ENCODE data around the gene RAP1GAP2. TPM values are rescaled to one million over a fixed set of nuclear protein-coding genes. Genes with fewer than 3 reads are reported as not detected.
"Not testable (repeated sequence)": the region's sequence is repeated elsewhere in the genome, so short reads cannot be mapped to it uniquely, and the experiment has no call there.

Gene RAP1GAP2
- total and polyA plus RNA-seq, 9 donors = 1.2 to 3.5 (median 2.0) TPM

GRCh38 chr17:2809337-2809736 is 13.1 kb downstream of the RAP1GAP2 start:
- 77% methylated on average over 6 of the region's 14 CpGs for WGBS (ENCODE audit: insufficient coverage)
- Histone ChIP-seq H3K27ac (ENCODE audit: low read length) (no peak overlapping the region), H3K4me3 (ENCODE audit: low read length) (no peak overlapping the region), H3K27me3 (ENCODE audit: control insufficient read depth, insufficient read depth, low read length) (peaks cover 6% of the 10 kb centered on the region), H3K4me1 (ENCODE audit: control insufficient read depth, insufficient read depth, low read length) (no peaks in the 10 kb centered on the region), H3K36me3 (ENCODE audit: control insufficient read depth, insufficient read depth, low read length) (no peaks in the 10 kb centered on the region), H3K9me3 (replicated peaks; ENCODE audit: control insufficient read depth, low read depth, low read length) (no peaks in the 10 kb centered on the region)
- no peak for DNase-seq

- peaks cover 10% of the 10 kb centered on the region for H3K27me3 ChIP-seq (ENCODE audit: control insufficient read depth, insufficient read depth, low read length)
- H3K4me3 ChIP-seq (ENCODE audit: low read length) = no peak overlapping the region
These were observed 17.8 kb downstream of the RAP1GAP2 start for GRCh38 chr17:2814049-2814448.

DNA sequence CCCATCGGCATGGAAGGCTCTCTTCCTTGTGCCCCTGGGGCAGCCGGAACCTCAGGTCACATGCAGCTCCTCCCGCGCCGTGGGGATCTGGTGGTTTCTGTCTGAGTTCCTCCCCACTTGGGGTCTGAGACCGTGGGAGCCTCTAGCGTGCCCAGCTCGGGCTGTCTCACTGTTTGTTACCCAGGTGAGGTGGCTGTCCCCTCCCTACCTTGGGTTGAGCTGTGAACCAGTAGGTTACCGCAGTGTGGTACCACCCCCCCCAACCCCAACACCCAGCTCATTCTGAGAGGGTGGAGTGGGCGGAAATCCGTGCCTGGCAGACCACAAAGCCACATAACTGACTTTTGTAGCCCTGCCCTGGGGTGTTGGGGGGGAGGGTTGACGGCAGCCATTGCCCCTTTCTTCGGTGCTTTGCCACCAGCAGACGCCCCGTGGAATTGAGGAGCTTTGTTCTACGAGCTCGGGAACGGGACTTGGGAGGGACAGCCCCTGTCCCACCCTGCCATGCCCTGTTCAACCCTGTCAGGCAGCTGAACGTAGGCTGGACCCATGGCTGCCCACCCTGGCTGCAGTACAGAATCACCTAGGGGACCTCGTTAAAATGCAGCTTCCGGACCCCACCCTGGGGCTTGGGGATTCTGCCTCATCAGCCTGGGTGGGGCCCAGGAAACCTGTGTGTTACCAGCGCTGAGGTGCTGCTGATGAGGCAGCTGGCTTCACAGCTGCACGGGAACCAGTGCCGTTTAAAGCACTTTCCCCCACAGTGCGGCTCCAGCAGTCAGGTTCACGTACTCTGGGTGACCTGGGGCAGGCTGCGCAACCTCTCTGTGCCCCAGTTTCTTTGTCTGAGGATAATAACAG is 18.5 kb downstream of the RAP1GAP2 start:
- no peak overlapping the region for H3K27ac ChIP-seq (ENCODE audit: low read length)
- no peak for DNase-seq

More at GRCh38 chr17:2814049-2814448, 17.8 kb downstream of the RAP1GAP2 start:
- no peak for DNase-seq
- H3K9me3 ChIP-seq (replicated peaks; ENCODE audit: control insufficient read depth, low read depth, low read length) = no peaks in the 10 kb centered on the region
- H3K4me1 ChIP-seq (ENCODE audit: control insufficient read depth, insufficient read depth, low read length) = no peaks in the 10 kb centered on the region
- H3K27ac ChIP-seq (ENCODE audit: low read length) = no peak overlapping the region
- no peaks in the 10 kb centered on the region for H3K36me3 ChIP-seq (ENCODE audit: control insufficient read depth, insufficient read depth, low read length)
- WGBS (ENCODE audit: insufficient coverage) = 69% methylated on average over 4 of the region's 5 CpGs

GRCh38 chr17:2815781-2816185 is 19.5 kb downstream of the RAP1GAP2 start:
- DNase-seq = no peak
- Histone ChIP-seq H3K9me3 (replicated peaks; ENCODE audit: control insufficient read depth, low read depth, low read length) (no peaks in the 10 kb centered on the region), H3K4me1 (ENCODE audit: control insufficient read depth, insufficient read depth, low read length) (no peaks in the 10 kb centered on the region), H3K36me3 (ENCODE audit: control insufficient read depth, insufficient read depth, low read length) (no peaks in the 10 kb centered on the region), H3K4me3 (ENCODE audit: low read length) (no peak overlapping the region), H3K27ac (ENCODE audit: low read length) (no peak overlapping the region), H3K27me3 (ENCODE audit: control insufficient read depth, insufficient read depth, low read length) (peaks cover 10% of the 10 kb centered on the region)
- 71% methylated on average over 13 of the region's 17 CpGs for WGBS (ENCODE audit: insufficient coverage)

More for the DNA sequence above, 18.5 kb downstream of the RAP1GAP2 start:
- no peaks in the 10 kb centered on the region for H3K4me1 ChIP-seq (ENCODE audit: control insufficient read depth, insufficient read depth, low read length)
- H3K9me3 ChIP-seq (replicated peaks; ENCODE audit: control insufficient read depth, low read depth, low read length) = no peaks in the 10 kb centered on the region
- H3K4me3 ChIP-seq (ENCODE audit: low read length) = no peak overlapping the region
- H3K36me3 ChIP-seq (ENCODE audit: control insufficient read depth, insufficient read depth, low read length) = no peaks in the 10 kb centered on the region
- 44% methylated on average over 21 of the region's 27 CpGs for WGBS (ENCODE audit: insufficient coverage)
- H3K27me3 ChIP-seq (ENCODE audit: control insufficient read depth, insufficient read depth, low read length) = peaks cover 10% of the 10 kb centered on the region

DNA sequence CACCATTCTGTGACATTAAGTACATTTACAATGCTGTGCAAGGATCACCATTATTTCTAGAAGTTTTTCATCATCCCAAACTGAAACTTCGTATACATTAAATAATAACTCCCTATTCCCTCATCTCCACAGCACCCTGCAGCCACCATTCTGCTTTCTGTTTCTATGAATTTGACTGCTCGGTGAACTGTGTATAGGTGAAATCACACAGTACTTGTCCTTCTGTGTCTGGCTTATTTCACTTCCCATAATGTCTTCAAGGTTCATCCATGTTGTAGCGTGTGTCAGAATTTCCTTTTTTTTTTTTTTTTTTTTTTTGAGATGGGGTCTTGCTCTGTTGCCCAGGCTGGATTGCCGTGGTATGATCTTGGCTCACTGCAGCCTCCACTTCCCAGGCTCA is 20.4 kb downstream of the RAP1GAP2 start:
- WGBS (ENCODE audit: insufficient coverage) = no CpG with 5 or more reads among the region's 4 CpGs
- Histone ChIP-seq H3K4me1 (ENCODE audit: control insufficient read depth, insufficient read depth, low read length) (no peaks in the 10 kb centered on the region), H3K36me3 (ENCODE audit: control insufficient read depth, insufficient read depth, low read length) (no peaks in the 10 kb centered on the region), H3K27me3 (ENCODE audit: control insufficient read depth, insufficient read depth, low read length) (peaks cover 7% of the 10 kb centered on the region), H3K4me3 (ENCODE audit: low read length) (no peak overlapping the region), H3K27ac (ENCODE audit: low read length) (no peak overlapping the region), H3K9me3 (replicated peaks; ENCODE audit: control insufficient read depth, low read depth, low read length) (no peaks in the 10 kb centered on the region)
- no peak for DNase-seq

- H3K27ac ChIP-seq (ENCODE audit: low read length); H3K36me3 ChIP-seq (ENCODE audit: control insufficient read depth, insufficient read depth, low read length); DNase-seq; H3K9me3 ChIP-seq (replicated peaks; ENCODE audit: control insufficient read depth, low read depth, low read length); H3K27me3 ChIP-seq (ENCODE audit: control insufficient read depth, insufficient read depth, low read length); H3K4me1 ChIP-seq (ENCODE audit: control insufficient read depth, insufficient read depth, low read length); H3K4me3 ChIP-seq (ENCODE audit: low read length): not testable (repeated sequence)
- no CpG with 5 or more reads among the region's 5 CpGs for WGBS (ENCODE audit: insufficient coverage)
These were observed 23.1 kb downstream of the RAP1GAP2 start for GRCh38 chr17:2819294-2819693.

- Histone ChIP-seq H3K4me3 (ENCODE audit: low read length) (no peak overlapping the region), H3K36me3 (ENCODE audit: control insufficient read depth, insufficient read depth, low read length) (no peaks in the 10 kb centered on the region), H3K4me1 (ENCODE audit: control insufficient read depth, insufficient read depth, low read length) (no peaks in the 10 kb centered on the region), H3K9me3 (replicated peaks; ENCODE audit: control insufficient read depth, low read depth, low read length) (no peaks in the 10 kb centered on the region), H3K27me3 (ENCODE audit: control insufficient read depth, insufficient read depth, low read length) (peaks cover 6% of the 10 kb centered on the region), H3K27ac (ENCODE audit: low read length) (no peak overlapping the region)
- WGBS (ENCODE audit: insufficient coverage) = no CpG with 5 or more reads among the region's 11 CpGs
- DNase-seq = no peak
These were observed 23.8 kb downstream of the RAP1GAP2 start for GRCh38 chr17:2819921-2820501.

DNA sequence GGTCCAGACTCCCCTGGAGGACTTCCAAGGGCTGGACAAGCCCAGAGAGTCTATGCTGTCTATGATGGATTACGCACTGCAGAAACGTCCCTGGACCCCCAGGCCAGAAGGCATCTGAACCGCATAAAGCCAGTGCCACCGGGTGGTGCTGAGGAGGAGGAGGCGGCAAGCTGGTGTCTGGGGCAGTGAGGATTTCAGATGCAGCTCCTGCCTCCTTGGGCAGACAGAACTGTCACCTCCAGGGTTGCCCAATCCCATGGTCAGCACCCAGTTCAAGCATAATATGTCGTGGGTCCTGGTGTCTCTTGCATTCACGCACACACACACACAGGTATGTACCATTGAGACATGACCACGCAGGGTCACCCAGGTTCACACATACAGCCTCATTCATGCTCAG is 25.6 kb downstream of the RAP1GAP2 start:
- DNase-seq = no peak
- Histone ChIP-seq H3K4me3 (ENCODE audit: low read length) (no peak overlapping the region), H3K27me3 (ENCODE audit: control insufficient read depth, insufficient read depth, low read length) (peaks cover 4% of the 10 kb centered on the region), H3K9me3 (replicated peaks; ENCODE audit: control insufficient read depth, low read depth, low read length) (no peaks in the 10 kb centered on the region), H3K4me1 (ENCODE audit: control insufficient read depth, insufficient read depth, low read length) (no peaks in the 10 kb centered on the region), H3K36me3 (ENCODE audit: control insufficient read depth, insufficient read depth, low read length) (no peaks in the 10 kb centered on the region), H3K27ac (ENCODE audit: low read length) (no peak overlapping the region)
- WGBS (ENCODE audit: insufficient coverage) = 65% methylated on average over 6 of the region's 8 CpGs

DNA sequence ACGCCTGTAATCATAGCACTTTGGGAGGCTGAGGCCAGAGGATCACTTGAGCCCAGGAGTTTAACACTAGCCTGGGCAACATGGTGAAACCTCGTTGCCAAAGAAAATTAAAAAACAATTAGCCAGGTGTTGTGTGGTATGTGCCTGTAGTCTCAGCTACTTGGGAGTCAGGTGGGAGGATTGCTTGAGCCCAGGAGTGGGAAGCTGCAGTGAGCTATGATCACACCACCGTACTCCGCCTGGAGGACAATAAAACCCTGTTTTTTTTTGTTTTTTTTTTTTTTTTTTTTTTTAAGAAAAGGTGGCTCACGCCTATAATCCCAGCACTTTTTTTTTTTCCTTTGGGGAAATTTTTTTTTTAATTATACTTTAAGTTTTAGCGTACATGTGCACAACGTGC is 26.1 kb downstream of the RAP1GAP2 start:
- 63% methylated on average over 2 of the region's 7 CpGs for WGBS (ENCODE audit: insufficient coverage)
- H3K27me3 ChIP-seq (ENCODE audit: control insufficient read depth, insufficient read depth, low read length) = peaks cover 4% of the 10 kb centered on the region
- H3K27ac ChIP-seq (ENCODE audit: low read length) = no peak overlapping the region
- no peaks in the 10 kb centered on the region for H3K4me1 ChIP-seq (ENCODE audit: control insufficient read depth, insufficient read depth, low read length)
- DNase-seq = no peak
- no peaks in the 10 kb centered on the region for H3K9me3 ChIP-seq (replicated peaks; ENCODE audit: control insufficient read depth, low read depth, low read length)
- H3K4me3 ChIP-seq (ENCODE audit: low read length) = no peak overlapping the region
- no peaks in the 10 kb centered on the region for H3K36me3 ChIP-seq (ENCODE audit: control insufficient read depth, insufficient read depth, low read length)

GRCh38 chr17:2825253-2825970 is 29.2 kb downstream of the RAP1GAP2 start:
- peaks cover 3% of the 10 kb centered on the region for H3K4me1 ChIP-seq (ENCODE audit: control insufficient read depth, insufficient read depth, low read length)
- no peak overlapping the region for H3K27ac ChIP-seq (ENCODE audit: low read length)
- no peak overlapping the region for H3K4me3 ChIP-seq (ENCODE audit: low read length)
- peaks cover 10% of the 10 kb centered on the region for H3K27me3 ChIP-seq (ENCODE audit: control insufficient read depth, insufficient read depth, low read length)
- H3K9me3 ChIP-seq (replicated peaks; ENCODE audit: control insufficient read depth, low read depth, low read length) = no peaks in the 10 kb centered on the region
- H3K36me3 ChIP-seq (ENCODE audit: control insufficient read depth, insufficient read depth, low read length) = no peaks in the 10 kb centered on the region
- DNase-seq = no peak
- WGBS (ENCODE audit: insufficient coverage) = 64% methylated on average over 11 of the region's 15 CpGs

Measured in muscle of leg (tissue), 11 donors.